Right hindlimb (tissue), 1 donor: ENCODE data around the gene EPHB1.

Source experiments
- DNase-seq: peaks from one replicate; pipeline ENCODE4 v3.0.0-alpha.2; 2018

Gene EPHB1

GRCh38 chr3:134809427-134810051 lies 14.5 kb downstream of the EPHB1 start:
- DNase-seq: no peak

DNA sequence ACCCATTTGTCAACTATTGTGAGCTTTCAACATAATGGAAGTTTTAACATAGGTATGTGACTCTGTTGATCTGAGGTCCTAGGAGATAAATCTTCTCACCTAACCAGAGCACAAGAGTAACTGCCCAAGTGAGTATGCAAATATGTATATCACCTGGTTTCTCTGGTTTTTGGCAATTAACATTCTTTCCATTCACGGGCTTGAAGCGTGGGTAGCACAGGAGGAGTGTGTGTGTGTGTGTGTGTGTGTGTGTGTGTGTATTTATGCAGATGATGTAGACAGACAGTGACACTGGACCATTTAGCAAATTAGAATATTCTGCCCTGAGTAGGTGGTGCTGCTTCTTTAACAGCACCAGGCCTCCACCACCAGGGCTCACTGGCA lies 15.0 kb downstream of the EPHB1 start:
- no peak for DNase-seq

DNA sequence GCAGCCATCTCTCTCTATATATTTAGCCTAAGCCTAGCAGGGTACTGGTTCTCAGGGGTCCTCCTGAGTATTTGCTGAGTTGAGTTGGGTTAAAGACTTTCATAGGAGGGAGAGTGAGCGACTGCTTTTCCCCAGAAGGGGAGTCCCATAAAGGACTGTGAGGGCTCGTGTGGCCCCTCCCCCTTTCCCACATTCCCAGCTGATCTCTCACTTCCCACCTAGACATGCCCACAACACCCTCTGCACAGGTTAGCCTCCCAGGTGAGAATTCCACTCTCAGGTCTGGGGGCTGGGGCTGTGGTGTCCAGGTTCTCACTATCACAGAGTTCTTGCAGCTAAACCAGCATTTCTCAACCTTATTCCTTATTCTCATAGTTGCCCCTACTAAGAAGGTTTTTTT lies 15.8 kb downstream of the EPHB1 start:
- no peak for DNase-seq

DNA sequence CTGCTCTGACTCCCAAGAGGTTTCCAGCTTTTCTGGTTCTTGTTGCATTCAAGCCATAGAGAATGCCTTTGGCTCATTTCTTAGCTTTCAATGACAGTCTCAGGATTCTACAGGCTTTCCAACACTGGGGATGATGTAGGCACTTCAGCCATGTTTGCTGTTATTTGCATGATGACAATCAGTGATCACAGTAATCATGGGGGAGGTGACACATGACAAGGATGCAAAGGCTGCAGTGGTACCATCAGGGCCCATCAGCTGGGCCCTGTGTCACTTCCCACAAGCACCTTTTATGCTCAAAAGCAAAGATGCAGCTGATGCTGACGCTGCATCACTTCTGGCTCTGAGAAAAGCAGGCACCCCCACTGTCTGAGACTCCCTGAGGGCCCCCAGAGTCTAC lies 18.6 kb downstream of the EPHB1 start:
- DNase-seq: no peak

GRCh38 chr3:134815519-134815918 lies 20.5 kb downstream of the EPHB1 start:
- DNase-seq: no peak

GRCh38 chr3:134816623-134817022 lies 21.6 kb downstream of the EPHB1 start:
- DNase-seq: no peak

GRCh38 chr3:134817297-134817696 lies 22.2 kb downstream of the EPHB1 start:
- no peak for DNase-seq

GRCh38 chr3:134820994-134821393 lies 25.9 kb downstream of the EPHB1 start:
- no peak for DNase-seq

- no peak for DNase-seq
Measured at GRCh38 chr3:134822090-134822489, 27.0 kb downstream of the EPHB1 start.

- no peak for DNase-seq
Measured at GRCh38 chr3:134823679-134824078, 28.6 kb downstream of the EPHB1 start.

DNA sequence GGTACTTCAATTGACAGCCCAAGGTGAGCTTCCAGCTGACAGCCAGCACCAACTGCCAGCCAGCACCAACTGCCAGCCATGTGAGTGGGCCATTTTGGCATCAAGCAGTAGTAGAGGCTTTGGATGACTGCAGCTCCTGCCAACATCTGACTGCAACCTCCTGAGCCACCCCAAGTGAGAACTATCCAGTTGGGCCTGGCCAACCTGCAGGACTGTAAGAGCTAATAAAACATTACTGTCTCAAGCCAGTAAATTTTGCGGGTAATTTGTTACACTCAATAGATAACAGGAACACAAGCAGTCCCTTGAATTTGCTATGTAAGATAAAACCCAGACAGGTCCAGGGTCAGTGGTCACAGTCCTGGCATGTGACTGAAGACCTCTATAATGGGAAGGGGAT lies 29.7 kb downstream of the EPHB1 start:
- DNase-seq: no peak

DNA sequence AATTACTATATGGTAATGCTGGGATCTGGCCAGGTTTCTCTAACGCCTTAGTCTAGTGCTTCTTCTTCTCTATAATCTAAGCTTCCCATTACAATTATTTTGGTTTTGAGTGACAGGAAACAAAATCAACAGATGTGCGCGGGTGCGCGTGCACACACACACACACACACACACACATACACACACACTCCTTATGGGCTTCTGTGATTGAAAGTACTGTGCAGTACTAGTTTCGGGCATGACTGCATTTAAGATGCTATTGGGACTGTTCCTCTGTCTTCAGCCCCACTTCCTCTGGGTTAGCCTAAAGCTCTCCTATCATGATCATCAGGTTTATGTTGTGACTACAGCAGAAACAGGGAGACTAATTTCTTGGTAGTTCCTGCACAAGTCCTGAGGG lies 32.2 kb downstream of the EPHB1 start:
- no peak for DNase-seq

DNA sequence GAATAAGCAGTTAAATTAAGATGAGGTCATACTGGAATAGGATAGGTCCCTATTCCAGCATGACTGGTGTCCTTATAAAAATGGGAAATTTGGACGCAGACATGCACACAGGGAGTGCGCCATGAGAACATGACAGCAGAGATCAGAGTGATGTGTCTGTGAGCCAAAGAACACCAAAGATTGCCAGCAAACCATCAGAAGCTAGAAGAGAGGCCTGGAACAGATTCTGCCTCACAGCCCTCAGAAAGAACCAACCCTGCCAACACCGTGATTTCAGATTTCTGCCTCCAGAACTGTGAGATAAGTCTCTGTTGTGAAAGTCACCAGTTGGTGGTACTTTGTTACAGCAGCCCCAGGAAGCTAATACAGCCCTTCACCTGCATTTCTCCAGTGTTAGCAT lies 34.7 kb downstream of the EPHB1 start:
- DNase-seq: no peak

GRCh38 chr3:134832585-134832984 lies 37.5 kb downstream of the EPHB1 start:
- DNase-seq: no peak

- no peak for DNase-seq
Measured at GRCh38 chr3:134833453-134834163, 38.5 kb downstream of the EPHB1 start.

DNA sequence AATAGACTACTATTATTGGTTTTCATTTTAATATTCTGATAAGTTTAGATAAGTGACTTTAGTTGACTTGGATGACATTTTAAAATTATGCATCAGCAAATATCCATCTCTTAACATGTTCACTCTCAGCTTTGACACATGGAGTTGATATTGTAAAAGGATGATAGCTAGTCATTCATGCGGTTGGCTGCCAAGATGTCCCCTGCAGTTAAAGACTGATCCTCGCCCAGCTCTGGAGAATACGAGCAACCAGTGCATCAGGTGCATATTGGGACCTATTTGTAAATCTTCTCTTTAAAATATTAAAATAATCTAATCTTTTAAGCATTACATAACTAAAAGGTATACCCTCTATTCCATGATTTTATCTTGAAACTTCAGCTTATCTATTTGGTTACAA lies 41.9 kb downstream of the EPHB1 start:
- DNase-seq: no peak

GRCh38 chr3:134838599-134838998 lies 43.5 kb downstream of the EPHB1 start:
- no peak for DNase-seq

GRCh38 chr3:134839422-134839821 lies 44.4 kb downstream of the EPHB1 start:
- no peak for DNase-seq

- DNase-seq: no peak
Measured at GRCh38 chr3:134839990-134840389, 44.9 kb downstream of the EPHB1 start.

GRCh38 chr3:134840459-134840858 lies 45.4 kb downstream of the EPHB1 start:
- DNase-seq: no peak

- DNase-seq: no peak
Measured at GRCh38 chr3:134846084-134846483, 51.0 kb downstream of the EPHB1 start.

- DNase-seq: peak; percentile 46
Measured at GRCh38 chr3:134846911-134847317, 51.9 kb downstream of the EPHB1 start.

DNA sequence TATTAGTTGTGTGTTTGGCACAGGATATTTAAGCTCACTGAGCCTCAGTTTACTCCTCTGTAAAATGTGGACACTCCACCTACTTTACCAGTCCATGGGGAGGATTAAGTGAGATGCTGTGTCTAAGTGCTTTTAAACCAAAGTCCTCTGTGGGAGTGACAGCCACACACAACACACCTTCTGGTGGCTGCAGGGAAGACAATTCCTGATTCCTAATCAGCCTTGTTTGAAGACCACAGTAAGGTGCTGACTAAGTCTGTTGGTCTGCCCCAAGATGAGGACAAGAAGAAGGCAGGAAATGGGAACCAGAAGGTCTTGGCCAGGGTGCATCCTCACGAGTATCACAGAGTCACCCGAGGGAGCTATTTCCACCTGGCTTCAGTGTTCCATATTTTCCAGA lies 52.3 kb downstream of the EPHB1 start:
- DNase-seq: no peak

GRCh38 chr3:134849561-134849960 lies 54.5 kb downstream of the EPHB1 start:
- DNase-seq: no peak

DNA sequence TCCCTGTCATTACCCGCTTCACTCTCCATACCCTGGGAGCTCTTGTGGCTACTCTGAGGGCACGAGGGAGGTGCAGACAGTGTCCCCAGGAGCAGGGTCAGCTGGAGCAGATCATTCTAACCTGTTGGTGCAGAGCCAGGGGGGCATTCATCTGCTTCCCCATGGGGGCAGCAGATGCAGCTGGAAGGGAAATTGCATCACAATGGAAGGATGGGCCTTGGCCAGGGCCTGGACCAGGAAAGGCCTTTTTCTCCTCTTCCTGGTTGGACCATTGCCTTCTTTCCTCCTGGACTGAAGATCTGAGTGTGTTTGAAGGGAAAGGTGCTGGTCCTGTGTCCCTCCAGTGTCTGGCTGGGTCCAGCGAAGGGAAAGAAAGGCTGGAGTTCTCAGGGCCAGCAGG lies 55.7 kb downstream of the EPHB1 start:
- no peak for DNase-seq
